Hematopoietic multipotent progenitor cell (in vitro differentiated cells): ENCODE measurements around the gene AZIN2. TPM values are rescaled to one million over a fixed set of nuclear protein-coding genes. Genes with fewer than 3 reads are reported as not detected.
A peak's percentile ranks its signal among the peaks of the same experiment; 100 is the strongest.
"Not testable (repeated sequence)": the region's sequence is repeated elsewhere in the genome, so short reads cannot be mapped to it uniquely, and the experiment has no call there.

Source experiments
- DNase-seq, 3 donors: peaks; one replicate each; pipeline ENCODE4 v3.0.0-alpha.2; 2011 to 2015; ENCODE audit warnings: low read depth in 2 of 3, low spot score in 2 of 3
- total RNA-seq: library from RNA; depleted of rRNA; stranded (reverse); fragments of >200 nt; gene quantifications from one replicate; pipeline ENCODE4 v1.2.3, GENCODE V29; 2012

AZIN2 gene
- total RNA-seq, 1 donor = 0.81 TPM

GRCh38 chr1:33056426-33056825 is 24.5 kb upstream of the AZIN2 start:
- no peak for DNase-seq

DNA sequence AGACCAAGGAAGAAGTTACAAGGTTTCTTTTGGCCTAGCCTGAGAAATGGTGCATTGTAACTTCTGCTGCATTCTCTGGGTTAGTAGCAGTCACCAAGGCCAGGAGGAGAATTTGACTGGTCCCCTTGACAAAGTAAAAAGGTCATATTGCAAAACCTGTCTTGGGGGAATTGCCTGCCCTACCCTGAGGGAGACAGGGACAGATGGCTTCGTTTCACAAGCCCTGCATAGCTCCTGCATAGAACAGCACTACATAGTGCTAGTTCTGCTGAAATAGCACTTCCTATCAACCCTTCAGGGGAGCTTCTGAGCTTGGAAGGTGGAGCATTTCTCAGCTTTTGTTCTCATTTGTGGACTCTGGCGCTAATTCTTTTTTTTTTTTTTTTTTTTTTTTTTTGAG is 23.9 kb upstream of the AZIN2 start:
- DNase-seq = no peak

- DNase-seq = no peak
Measured at GRCh38 chr1:33060579-33061083, 20.3 kb upstream of the AZIN2 start.

DNA sequence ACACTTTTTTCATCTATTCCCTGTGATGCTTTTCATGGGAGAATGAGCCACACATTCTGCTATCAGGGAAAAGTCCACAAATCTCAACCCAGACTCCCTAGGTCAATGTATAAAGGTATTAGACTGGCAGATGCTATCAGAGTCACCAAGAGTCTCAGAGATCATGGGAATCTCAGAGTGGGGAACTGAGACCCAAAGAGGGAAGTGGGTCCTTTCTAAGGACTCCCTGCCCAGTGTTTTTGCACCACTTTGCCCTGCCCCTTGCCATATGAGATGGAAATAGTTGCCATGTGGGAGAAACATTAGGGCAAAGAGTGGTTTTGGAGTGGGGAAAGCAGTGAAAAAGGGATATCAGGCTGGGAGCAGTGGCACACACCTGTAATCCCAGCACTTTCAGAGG is 19.1 kb upstream of the AZIN2 start:
- no peak for DNase-seq

DNA sequence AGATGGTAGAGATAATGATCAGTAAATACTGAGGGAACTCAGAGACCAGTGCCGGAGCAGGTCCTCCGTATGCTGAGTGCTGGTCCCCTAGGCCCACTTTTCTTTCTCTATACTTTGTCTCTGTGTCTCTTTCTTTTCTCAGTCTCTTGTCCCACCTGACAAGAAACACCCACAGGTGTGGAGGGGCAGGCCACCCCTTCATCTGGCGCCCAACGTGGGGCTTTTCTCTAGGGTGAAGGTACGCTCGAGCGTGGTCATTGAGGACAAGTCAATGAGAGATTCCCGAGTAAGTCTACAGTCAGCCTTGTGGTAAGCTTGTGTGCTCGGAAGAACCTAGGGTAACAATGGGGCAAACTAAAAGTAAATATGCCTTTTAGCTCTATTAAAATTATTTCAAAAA is 16.7 kb upstream of the AZIN2 start:
- peak in 1 of 3 donors; percentile 27 for DNase-seq

GRCh38 chr1:33065301-33065700 is 15.7 kb upstream of the AZIN2 start:
- no peak for DNase-seq

DNA sequence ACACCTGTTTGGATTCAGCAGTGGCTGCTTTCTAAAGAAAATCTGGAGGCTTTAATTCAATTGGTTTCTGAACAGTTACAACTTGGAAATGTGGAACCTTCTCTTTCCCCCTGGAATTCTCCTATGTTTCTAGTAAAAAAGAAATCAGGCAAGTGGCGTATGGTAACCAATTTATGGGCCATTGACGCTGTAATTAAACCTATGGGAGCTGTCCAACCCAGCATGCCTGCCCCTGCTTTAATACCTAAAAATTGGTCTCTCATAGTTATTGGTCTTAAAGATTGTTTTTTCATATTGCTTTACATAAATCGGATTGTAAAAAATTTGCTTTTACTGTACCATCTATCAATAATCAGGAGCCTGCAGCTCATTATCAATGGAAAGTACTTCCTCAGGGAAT is 14.5 kb upstream of the AZIN2 start:
- not testable (repeated sequence) for DNase-seq

DNA sequence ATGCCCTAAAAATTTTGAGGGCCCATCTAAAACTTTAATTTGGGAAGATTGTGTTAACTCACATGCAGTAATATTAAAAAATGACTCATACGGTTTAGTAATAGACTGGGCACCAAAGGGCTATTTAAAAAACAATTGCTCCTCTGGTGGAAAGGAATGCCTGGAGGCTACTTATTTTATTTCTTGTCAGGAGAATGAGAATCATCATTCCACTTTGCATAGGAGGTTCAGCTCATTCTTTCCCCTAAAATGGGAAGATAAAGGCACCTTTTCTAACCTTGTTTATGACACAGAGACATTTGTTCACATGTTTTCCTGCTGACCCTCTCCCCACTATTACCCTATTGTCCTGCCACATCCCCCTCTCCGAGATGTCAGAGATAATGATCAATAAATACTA is 12.8 kb upstream of the AZIN2 start:
- not testable (repeated sequence) for DNase-seq

DNA sequence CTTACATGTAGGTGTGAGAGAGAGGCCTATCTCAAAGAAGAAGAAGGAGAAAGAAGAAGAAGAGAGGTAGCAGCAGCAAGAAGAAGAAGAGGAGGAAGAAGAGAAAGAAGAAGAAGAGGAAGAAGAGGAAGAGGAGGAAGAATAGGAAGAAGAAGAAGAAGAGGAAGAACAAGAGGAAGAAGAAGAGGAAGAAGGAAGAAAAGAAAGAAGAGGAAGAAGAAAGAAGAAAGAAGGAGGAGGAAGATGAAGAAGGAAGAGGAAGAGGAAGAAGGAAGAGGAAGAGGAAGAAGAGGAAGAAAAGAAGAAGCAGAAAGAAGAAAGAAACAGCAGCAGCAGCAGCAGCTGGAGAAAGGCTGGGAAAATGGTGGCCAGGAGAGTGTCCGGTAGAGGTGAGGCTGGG is 10.3 kb upstream of the AZIN2 start:
- no peak for DNase-seq

- DNase-seq = no peak
Measured at GRCh38 chr1:33072707-33073106, 8.2 kb upstream of the AZIN2 start.

- DNase-seq = no peak
Measured at GRCh38 chr1:33074193-33074945, 6.6 kb upstream of the AZIN2 start.

DNA sequence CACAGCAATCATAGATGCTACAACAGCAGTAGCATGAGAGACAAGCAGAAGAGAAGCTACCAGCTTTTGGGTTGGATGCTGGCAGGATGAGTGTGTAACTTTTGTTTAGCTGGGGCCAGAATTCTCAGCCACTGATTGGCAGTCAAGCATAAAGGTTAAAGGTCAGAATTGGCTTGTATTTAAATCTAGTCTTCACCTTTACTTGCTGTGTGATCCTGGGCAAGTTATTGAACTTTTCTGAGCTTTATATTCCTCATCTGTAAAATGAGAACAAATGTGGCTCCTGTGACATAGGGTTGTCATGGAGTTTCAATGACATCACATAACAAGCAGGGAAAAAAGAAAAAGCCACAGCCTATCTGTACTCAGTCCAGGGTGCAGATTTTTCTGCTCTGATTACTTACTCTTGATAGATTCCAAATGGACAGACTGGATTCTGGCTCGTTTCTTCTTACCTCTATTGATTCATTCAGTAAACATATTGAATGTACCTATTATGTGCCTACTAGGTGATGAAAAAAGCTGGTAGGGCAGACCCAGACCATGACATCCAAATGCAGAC is 2.8 kb upstream of the AZIN2 start:
- DNase-seq = no peak

GRCh38 chr1:33080373-33080772 is 580 bp upstream of the AZIN2 start:
- no peak for DNase-seq

DNA sequence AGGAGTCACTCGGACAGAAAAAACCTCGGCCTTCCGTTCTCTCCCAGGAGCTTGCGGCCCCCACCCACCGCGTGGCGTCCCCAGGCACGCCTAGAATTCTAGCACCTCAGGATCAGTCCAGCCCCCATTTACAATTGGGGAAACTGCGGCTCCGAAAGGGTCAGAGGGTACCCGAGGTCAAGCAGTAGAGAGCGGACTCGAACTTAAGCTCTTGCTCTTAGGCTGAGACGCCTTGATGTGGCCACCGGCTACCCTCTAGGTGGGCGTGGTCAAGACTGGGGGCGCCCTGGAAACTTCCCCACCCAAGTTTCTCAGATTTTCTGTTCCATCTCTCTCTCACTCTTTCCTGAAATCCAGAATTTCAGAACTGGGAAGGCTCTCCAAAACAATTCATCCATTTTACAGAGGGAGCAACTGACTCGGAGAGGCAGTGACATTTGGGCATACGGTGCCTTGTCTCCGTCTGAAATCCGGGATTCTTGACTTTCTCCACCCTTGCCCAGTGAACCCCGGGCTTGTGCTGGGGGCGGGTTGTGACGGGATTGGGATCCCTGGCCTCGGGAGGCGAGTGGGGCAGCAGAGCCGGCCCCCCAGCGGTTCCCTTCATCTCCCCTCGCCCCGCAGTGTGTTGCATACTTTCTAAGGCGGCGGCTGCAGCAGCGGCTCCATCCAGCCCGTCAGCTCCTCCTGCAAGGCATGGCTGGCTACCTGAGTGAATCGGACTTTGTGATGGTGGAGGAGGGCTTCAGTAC is 777 bp downstream of the AZIN2 start:
- no peak for DNase-seq

DNA sequence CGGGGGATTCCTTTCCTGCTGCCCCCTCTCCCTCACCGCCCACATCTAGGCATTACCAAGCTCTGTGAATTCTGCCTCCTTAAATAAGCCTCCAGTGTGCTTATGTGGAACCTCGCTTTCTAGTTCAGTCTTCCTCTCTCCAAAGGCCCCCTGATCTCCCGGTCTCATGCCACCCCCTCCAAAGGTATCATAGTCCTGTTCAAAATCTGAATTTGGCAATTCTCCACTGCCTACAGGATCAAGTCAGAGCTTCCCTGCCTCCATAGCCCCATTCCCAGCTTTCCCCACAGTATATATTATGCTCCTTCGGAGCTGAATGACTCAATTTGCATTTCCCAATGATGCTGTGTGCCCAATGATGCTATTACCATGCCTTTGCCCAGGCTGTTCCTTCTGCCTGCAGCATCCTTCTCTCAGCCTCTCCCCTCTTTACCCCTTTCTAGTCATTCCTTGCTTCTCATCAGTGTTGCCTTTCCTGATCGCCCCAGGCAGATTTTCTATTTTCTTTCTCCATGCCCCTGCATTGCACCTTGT is 1.7 kb downstream of the AZIN2 start:
- DNase-seq = no peak

DNA sequence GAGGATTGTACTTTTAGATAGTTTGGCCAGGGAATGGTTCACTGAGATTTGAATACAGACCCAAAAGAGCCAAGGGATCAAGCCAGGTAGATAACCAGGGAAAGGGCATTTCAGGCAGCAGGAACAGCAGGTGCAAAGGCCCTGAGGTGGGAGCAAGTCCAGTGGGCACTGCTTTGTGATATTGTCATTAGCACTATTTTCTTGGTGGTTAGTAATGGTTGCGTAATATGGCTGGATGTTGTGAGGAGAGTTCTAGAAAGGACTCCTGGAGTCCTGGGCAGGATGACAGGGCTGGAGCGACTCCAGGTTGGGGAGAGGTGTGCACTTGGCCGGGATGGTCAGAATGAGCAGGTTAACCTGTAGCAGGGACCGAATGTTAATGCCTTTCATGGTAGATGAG is 4.4 kb downstream of the AZIN2 start:
- no peak for DNase-seq

GRCh38 chr1:33086384-33086850 is 5.5 kb downstream of the AZIN2 start:
- peak in 2 of 3 donors; percentile 58 to 73 for DNase-seq

GRCh38 chr1:33087677-33088076 is 6.7 kb downstream of the AZIN2 start:
- DNase-seq = no peak

GRCh38 chr1:33088119-33088906 is 7.4 kb downstream of the AZIN2 start:
- DNase-seq = peak in 1 of 3 donors; percentile 50

DNA sequence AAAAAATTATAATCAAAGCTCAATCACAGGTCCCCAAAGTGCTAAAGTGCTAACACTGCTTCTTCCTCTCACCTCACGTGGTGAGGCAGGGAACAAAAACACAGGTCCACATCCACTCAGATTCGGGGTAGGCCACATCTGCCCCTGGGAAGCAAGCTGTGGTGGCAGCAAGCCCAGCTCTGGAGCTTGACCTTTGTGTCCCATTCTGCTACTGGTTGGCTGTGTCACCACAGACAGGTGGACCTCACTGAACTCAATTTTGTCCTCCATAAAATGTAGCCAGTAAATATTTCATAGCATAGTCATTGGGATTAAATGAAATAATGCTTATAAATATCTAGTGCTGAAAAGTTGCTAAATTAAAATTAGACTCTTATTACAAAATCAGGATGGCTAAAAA is 8.5 kb downstream of the AZIN2 start:
- DNase-seq = no peak

- no peak for DNase-seq
Measured at GRCh38 chr1:33092438-33092837, 11.5 kb downstream of the AZIN2 start.
